Measurements from ENCODE around the gene LIMK1. TPM values are rescaled to one million over a fixed set of nuclear protein-coding genes. Genes with fewer than 3 reads are reported as not detected.

LIMK1 gene
- total and polyA plus RNA-seq, 9 donors, result 9.6 to 21.9 (median 16.8) TPM

GRCh38 chr7:74064696-74065095 is 18.9 kb upstream of the LIMK1 start:
- H3K4me3 ChIP-seq (ENCODE audit: low read length), result no peak overlapping the region
- 67% methylated on average over 1 of the region's 4 CpGs for WGBS (ENCODE audit: insufficient coverage)
- peaks cover 13% of the 10 kb centered on the region for H3K36me3 ChIP-seq (ENCODE audit: control insufficient read depth, insufficient read depth, low read length)

GRCh38 chr7:74066626-74067025 is 17.0 kb upstream of the LIMK1 start:
- Histone ChIP-seq H3K27me3 (ENCODE audit: control insufficient read depth, insufficient read depth, low read length) (no peaks in the 10 kb centered on the region), H3K4me1 (ENCODE audit: control insufficient read depth, insufficient read depth, low read length) (peaks cover 7% of the 10 kb centered on the region), H3K4me3 (ENCODE audit: low read length) (no peak overlapping the region), H3K27ac (ENCODE audit: low read length) (no peak overlapping the region), H3K9me3 (replicated peaks; ENCODE audit: control insufficient read depth, low read depth, low read length) (no peaks in the 10 kb centered on the region), H3K36me3 (ENCODE audit: control insufficient read depth, insufficient read depth, low read length) (peaks cover 9% of the 10 kb centered on the region)
- no peak for DNase-seq
- WGBS (ENCODE audit: insufficient coverage), result 100% methylated on average over 2 of the region's 3 CpGs

More at GRCh38 chr7:74064696-74065095, 18.9 kb upstream of the LIMK1 start:
- H3K9me3 ChIP-seq (replicated peaks; ENCODE audit: control insufficient read depth, low read depth, low read length), result no peaks in the 10 kb centered on the region
- peaks cover 10% of the 10 kb centered on the region for H3K4me1 ChIP-seq (ENCODE audit: control insufficient read depth, insufficient read depth, low read length)
- no peaks in the 10 kb centered on the region for H3K27me3 ChIP-seq (ENCODE audit: control insufficient read depth, insufficient read depth, low read length)
- DNase-seq, result no peak
- no peak overlapping the region for H3K27ac ChIP-seq (ENCODE audit: low read length)

GRCh38 chr7:74068378-74069085 is 15.1 kb upstream of the LIMK1 start:
- Histone ChIP-seq H3K4me3 (ENCODE audit: low read length) (no peak overlapping the region), H3K27ac (ENCODE audit: low read length) (no peak overlapping the region), H3K36me3 (ENCODE audit: control insufficient read depth, insufficient read depth, low read length) (peaks cover 2% of the 10 kb centered on the region), H3K9me3 (replicated peaks; ENCODE audit: control insufficient read depth, low read depth, low read length) (no peaks in the 10 kb centered on the region), H3K4me1 (ENCODE audit: control insufficient read depth, insufficient read depth, low read length) (no peaks in the 10 kb centered on the region), H3K27me3 (ENCODE audit: control insufficient read depth, insufficient read depth, low read length) (no peaks in the 10 kb centered on the region)
- DNase-seq, result no peak
- WGBS (ENCODE audit: insufficient coverage), result 75% methylated on average over 8 of the region's 20 CpGs

GRCh38 chr7:74069086-74069541 is 14.5 kb upstream of the LIMK1 start:
- no peak overlapping the region for H3K27ac ChIP-seq (ENCODE audit: low read length)
- no peak for DNase-seq
- H3K4me1 ChIP-seq (ENCODE audit: control insufficient read depth, insufficient read depth, low read length), result no peaks in the 10 kb centered on the region
- H3K27me3 ChIP-seq (ENCODE audit: control insufficient read depth, insufficient read depth, low read length), result no peaks in the 10 kb centered on the region
- no peaks in the 10 kb centered on the region for H3K9me3 ChIP-seq (replicated peaks; ENCODE audit: control insufficient read depth, low read depth, low read length)
- 94% methylated on average over 15 of the region's 16 CpGs for WGBS (ENCODE audit: insufficient coverage)
- no peak overlapping the region for H3K4me3 ChIP-seq (ENCODE audit: low read length)
- H3K36me3 ChIP-seq (ENCODE audit: control insufficient read depth, insufficient read depth, low read length), result no peaks in the 10 kb centered on the region

- Histone ChIP-seq H3K27ac (ENCODE audit: low read length) (no peak overlapping the region), H3K4me1 (ENCODE audit: control insufficient read depth, insufficient read depth, low read length) (no peaks in the 10 kb centered on the region), H3K36me3 (ENCODE audit: control insufficient read depth, insufficient read depth, low read length) (no peaks in the 10 kb centered on the region), H3K4me3 (ENCODE audit: low read length) (no peak overlapping the region), H3K9me3 (replicated peaks; ENCODE audit: control insufficient read depth, low read depth, low read length) (no peaks in the 10 kb centered on the region), H3K27me3 (ENCODE audit: control insufficient read depth, insufficient read depth, low read length) (no peaks in the 10 kb centered on the region)
- WGBS (ENCODE audit: insufficient coverage), result 80% methylated on average over 8 of the region's 11 CpGs
- no peak for DNase-seq
Measured at GRCh38 chr7:74069790-74070618, 13.6 kb upstream of the LIMK1 start.

GRCh38 chr7:74070619-74070921 is 13.0 kb upstream of the LIMK1 start:
- WGBS (ENCODE audit: insufficient coverage), result 65% methylated on average over 6 of the region's 6 CpGs

GRCh38 chr7:74071121-74071520 is 12.5 kb upstream of the LIMK1 start:
- H3K4me3 ChIP-seq (ENCODE audit: low read length), result no peak overlapping the region
- H3K36me3 ChIP-seq (ENCODE audit: control insufficient read depth, insufficient read depth, low read length), result no peaks in the 10 kb centered on the region
- H3K27ac ChIP-seq (ENCODE audit: low read length), result no peak overlapping the region
- WGBS (ENCODE audit: insufficient coverage), result 100% methylated on average over 2 of the region's 3 CpGs
- no peak for DNase-seq
- H3K4me1 ChIP-seq (ENCODE audit: control insufficient read depth, insufficient read depth, low read length), result no peaks in the 10 kb centered on the region
- H3K9me3 ChIP-seq (replicated peaks; ENCODE audit: control insufficient read depth, low read depth, low read length), result no peaks in the 10 kb centered on the region
- H3K27me3 ChIP-seq (ENCODE audit: control insufficient read depth, insufficient read depth, low read length), result no peaks in the 10 kb centered on the region

More at GRCh38 chr7:74070619-74070921, 13.0 kb upstream of the LIMK1 start:
- Histone ChIP-seq H3K27ac (ENCODE audit: low read length) (no peak overlapping the region), H3K4me3 (ENCODE audit: low read length) (no peak overlapping the region), H3K27me3 (ENCODE audit: control insufficient read depth, insufficient read depth, low read length) (no peaks in the 10 kb centered on the region), H3K9me3 (replicated peaks; ENCODE audit: control insufficient read depth, low read depth, low read length) (no peaks in the 10 kb centered on the region), H3K4me1 (ENCODE audit: control insufficient read depth, insufficient read depth, low read length) (no peaks in the 10 kb centered on the region), H3K36me3 (ENCODE audit: control insufficient read depth, insufficient read depth, low read length) (no peaks in the 10 kb centered on the region)
- no peak for DNase-seq

GRCh38 chr7:74074770-74075169 is 8.8 kb upstream of the LIMK1 start:
- DNase-seq, result peak; percentile 58
- WGBS (ENCODE audit: insufficient coverage), result no CpG with 5 or more reads among the region's 1 CpG
- no peak overlapping the region for H3K27ac ChIP-seq (ENCODE audit: low read length)
- no peaks in the 10 kb centered on the region for H3K9me3 ChIP-seq (replicated peaks; ENCODE audit: control insufficient read depth, low read depth, low read length)
- no peaks in the 10 kb centered on the region for H3K27me3 ChIP-seq (ENCODE audit: control insufficient read depth, insufficient read depth, low read length)
- H3K4me1 ChIP-seq (ENCODE audit: control insufficient read depth, insufficient read depth, low read length), result peaks cover 7% of the 10 kb centered on the region
- no peak overlapping the region for H3K4me3 ChIP-seq (ENCODE audit: low read length)
- no peaks in the 10 kb centered on the region for H3K36me3 ChIP-seq (ENCODE audit: control insufficient read depth, insufficient read depth, low read length)

GRCh38 chr7:74078461-74078860 is 5.1 kb upstream of the LIMK1 start:
- DNase-seq, result no peak
- Histone ChIP-seq H3K9me3 (replicated peaks; ENCODE audit: control insufficient read depth, low read depth, low read length) (no peaks in the 10 kb centered on the region), H3K4me1 (ENCODE audit: control insufficient read depth, insufficient read depth, low read length) (peaks cover 16% of the 10 kb centered on the region), H3K4me3 (ENCODE audit: low read length) (no peak overlapping the region), H3K36me3 (ENCODE audit: control insufficient read depth, insufficient read depth, low read length) (no peaks in the 10 kb centered on the region), H3K27ac (ENCODE audit: low read length) (no peak overlapping the region), H3K27me3 (ENCODE audit: control insufficient read depth, insufficient read depth, low read length) (no peaks in the 10 kb centered on the region)
- 100% methylated on average over 2 of the region's 2 CpGs for WGBS (ENCODE audit: insufficient coverage)

- DNase-seq, result no peak
- Histone ChIP-seq H3K36me3 (ENCODE audit: control insufficient read depth, insufficient read depth, low read length) (peaks cover 11% of the 10 kb centered on the region), H3K27me3 (ENCODE audit: control insufficient read depth, insufficient read depth, low read length) (no peaks in the 10 kb centered on the region), H3K4me3 (ENCODE audit: low read length) (peak overlapping the region; percentile 36), H3K27ac (ENCODE audit: low read length) (peak overlapping the region; percentile 78), H3K4me1 (ENCODE audit: control insufficient read depth, insufficient read depth, low read length) (peaks cover 27% of the 10 kb centered on the region), H3K9me3 (replicated peaks; ENCODE audit: control insufficient read depth, low read depth, low read length) (no peaks in the 10 kb centered on the region)
- 83% methylated on average over 2 of the region's 9 CpGs for WGBS (ENCODE audit: insufficient coverage)
Measured at GRCh38 chr7:74082770-74083116, 861 bp upstream of the LIMK1 start.

Measured in muscle of leg (tissue), 11 donors.